Thyroid gland (tissue), 4 donors: ENCODE results near the gene FBLN1.

Experiments
- POLR2A ChIP-seq, 2 donors: fragments of 450-650 bp; IDR thresholded peaks; one replicate each; pipeline ENCODE4 v1.6.1; 2017; ENCODE audit warnings: antibody characterized with exemption in 2 of 2, mild to moderate bottlenecking in 2 of 2, moderate library complexity in 1 of 2
- TF ChIP-seq, protein P1 (sequence below), 6 experiments: fragments of 200-600 bp in 3 of 6; fragments of 450-650 bp in 3 of 6; sonication (generic) in 3 of 6; IDR thresholded peaks; one replicate each; pipeline ENCODE4 v1.5.1; 2016 to 2019; ENCODE audit warnings: antibody characterized with exemption in 6 of 6, mild to moderate bottlenecking in 2 of 6, inconsistent platforms in 1 of 6, moderate library complexity in 1 of 6

DNA sequence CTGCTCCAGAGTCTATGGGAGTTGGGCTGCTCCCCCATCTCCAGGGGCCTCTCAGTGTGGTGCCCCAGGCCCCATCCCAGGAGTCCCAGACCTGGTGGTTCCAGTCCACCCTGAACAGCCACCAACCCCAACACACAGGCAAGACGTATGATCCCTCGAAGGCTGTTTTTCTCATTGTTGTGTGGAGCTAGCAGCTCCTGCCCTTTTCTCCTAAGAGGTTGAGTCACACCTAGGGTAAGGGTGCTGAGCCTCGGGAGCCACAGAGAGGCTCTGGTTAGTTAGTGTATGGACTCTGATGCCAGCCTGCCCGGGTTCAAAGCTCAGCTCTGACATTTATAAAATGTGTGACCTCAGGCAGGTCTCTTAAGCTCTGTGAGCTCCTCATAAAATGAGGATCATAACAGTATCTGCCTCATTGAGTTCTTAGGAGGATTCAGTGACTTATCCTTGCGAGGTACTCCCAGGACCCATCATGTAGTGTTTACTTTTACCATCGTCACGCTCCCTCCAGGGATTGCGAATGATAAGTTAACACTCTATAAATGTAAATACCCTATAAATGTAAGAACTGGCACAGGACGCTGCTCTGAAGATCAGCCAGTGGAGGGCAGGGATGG is 47.2 kb downstream of the FBLN1 start:
- TF ChIP-seq, protein P1, sequence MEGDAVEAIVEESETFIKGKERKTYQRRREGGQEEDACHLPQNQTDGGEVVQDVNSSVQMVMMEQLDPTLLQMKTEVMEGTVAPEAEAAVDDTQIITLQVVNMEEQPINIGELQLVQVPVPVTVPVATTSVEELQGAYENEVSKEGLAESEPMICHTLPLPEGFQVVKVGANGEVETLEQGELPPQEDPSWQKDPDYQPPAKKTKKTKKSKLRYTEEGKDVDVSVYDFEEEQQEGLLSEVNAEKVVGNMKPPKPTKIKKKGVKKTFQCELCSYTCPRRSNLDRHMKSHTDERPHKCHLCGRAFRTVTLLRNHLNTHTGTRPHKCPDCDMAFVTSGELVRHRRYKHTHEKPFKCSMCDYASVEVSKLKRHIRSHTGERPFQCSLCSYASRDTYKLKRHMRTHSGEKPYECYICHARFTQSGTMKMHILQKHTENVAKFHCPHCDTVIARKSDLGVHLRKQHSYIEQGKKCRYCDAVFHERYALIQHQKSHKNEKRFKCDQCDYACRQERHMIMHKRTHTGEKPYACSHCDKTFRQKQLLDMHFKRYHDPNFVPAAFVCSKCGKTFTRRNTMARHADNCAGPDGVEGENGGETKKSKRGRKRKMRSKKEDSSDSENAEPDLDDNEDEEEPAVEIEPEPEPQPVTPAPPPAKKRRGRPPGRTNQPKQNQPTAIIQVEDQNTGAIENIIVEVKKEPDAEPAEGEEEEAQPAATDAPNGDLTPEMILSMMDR (IDR thresholded peaks at IDR 0.05): no peak
- no peak for TF ChIP-seq POLR2A (IDR thresholded peaks at IDR 0.05)
